GM12891 (cell line): ENCODE results near the gene MORC4.

Experiments
- POLR2A ChIP-seq: IDR thresholded peaks from 2 replicates; pipeline ENCODE4 v1.6.1; 2011; ENCODE audit warnings: low read depth, low read length, control low read depth
- SPI1 ChIP-seq: IDR thresholded peaks from 2 replicates; pipeline ENCODE4 v1.6.1; 2011; ENCODE audit warnings: low read depth, low read length, control low read depth
- TAF1 ChIP-seq: IDR thresholded peaks from 2 replicates; pipeline ENCODE4 v1.6.1; 2011; ENCODE audit warnings: low read depth, low read length, control low read depth

GRCh38 chrX:106949366-106949765 is 50.6 kb downstream of the MORC4 start:
- TF ChIP-seq SPI1 (no peak), POLR2A (no peak), TAF1 (no peak)
